ENCODE results near the gene NR5A2. TPM values are rescaled to one million over a fixed set of nuclear protein-coding genes. Genes with fewer than 3 reads are reported as not detected.

NR5A2 gene
- not detected for polyA plus RNA-seq

DNA sequence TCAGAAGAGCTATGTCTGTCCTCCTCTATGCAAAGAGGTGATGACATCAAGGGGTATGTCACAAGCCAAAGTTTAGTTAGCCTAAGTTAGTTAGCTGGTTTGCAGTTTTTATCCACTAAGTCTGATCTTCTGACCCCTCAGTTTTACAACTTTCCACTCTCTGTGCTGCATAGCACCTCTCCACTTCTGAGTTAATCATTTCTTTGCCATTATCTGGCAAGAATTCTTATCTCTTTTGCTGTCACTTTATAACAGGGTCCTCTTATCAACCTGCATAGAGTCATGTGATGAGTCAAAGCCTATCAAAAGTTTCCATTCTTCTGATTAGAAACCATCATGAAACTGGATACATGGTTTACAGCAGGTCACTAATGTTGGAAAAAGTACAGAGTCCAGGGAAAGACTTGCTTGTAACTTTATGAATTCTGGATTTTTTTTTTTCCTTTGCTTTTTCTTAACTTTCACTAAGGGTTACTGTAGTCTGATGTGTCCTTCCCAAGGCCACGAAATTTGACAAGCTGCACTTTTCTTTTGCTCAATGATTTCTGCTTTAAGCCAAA, at the start of gene NR5A2:
Gene NR5A2 (plus strand): TSS at position 447 of the 560 bp plus-strand sequence. CDS start 138 bp downstream, outside the sequence.
- Mint-ChIP-seq H3K27ac (no peak within 1 kb of the TSS), H3K4me3 (peak within 1 kb of the TSS in 1 of 5 donors; percentile 79), H3K27me3 (ENCODE audit: low read depth in 3 of 3) (peaks cover 9 to 16% (median 15%) of the 10 kb centered on the region in 3 donors), H3K4me1 (peaks cover 6 to 7% of the 10 kb centered on the region in 2 donors), H3K9me3 (no peaks in the 10 kb centered on the region), H3K36me3 (no peaks in the 10 kb centered on the region)
- no peak for DNase-seq

DNA sequence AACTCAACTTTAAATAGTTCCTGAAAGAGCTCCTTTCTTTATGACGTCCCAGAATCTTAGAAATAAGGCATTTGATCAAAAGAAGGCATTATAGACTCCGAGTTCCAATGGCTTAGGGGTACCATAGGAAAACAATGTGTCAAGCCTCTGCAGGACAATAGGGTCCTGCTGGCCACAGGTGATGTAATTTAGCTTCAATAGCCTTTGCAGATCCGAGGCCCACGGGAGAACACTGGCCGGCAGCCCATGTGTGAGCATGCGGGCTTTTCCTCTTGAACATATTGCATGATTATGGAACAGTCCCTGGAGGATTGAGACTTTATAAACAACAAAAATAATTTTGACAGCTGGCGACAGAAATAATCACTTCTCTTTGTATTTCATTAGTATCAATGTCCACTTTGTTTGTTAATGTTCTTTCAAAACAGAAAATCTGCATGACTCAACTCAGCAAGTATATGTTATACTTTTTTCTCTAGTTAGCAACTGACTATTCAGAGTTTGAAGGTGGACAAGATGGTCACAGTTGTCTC, 49.0 kb upstream of the NR5A2 start:
- Mint-ChIP-seq H3K27ac (no peak overlapping the region), H3K9me3 (peaks cover 0 to 2% (median 0%) of the 10 kb centered on the region in 6 donors), H3K4me3 (no peak overlapping the region), H3K4me1 (no peaks in the 10 kb centered on the region), H3K36me3 (no peaks in the 10 kb centered on the region), H3K27me3 (ENCODE audit: low read depth in 3 of 3) (peaks cover 2 to 11% (median 5%) of the 10 kb centered on the region in 3 donors)
- DNase-seq, result no peak

DNA sequence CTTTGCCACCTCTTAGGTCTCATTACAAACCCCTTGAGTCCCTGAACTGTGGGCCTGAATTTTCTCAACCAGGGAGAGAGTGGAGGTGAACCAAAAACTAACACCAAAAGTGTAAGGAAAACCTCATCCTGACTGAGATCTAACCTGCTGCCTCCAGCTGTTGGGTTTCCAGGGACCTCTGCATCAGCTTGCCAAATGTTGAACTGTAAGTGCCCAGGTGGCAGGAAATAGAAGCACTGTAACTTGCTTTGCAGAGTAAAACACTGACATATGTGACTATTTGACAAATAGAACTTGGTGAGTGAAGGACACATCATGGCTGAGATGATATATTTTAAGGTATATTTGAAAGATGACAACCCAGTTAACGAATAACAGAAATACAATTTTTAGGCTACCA, 48.4 kb upstream of the NR5A2 start:
- Mint-ChIP-seq H3K4me1 (no peaks in the 10 kb centered on the region), H3K27ac (no peak overlapping the region), H3K36me3 (no peaks in the 10 kb centered on the region), H3K4me3 (no peak overlapping the region), H3K27me3 (ENCODE audit: low read depth in 3 of 3) (peaks cover 3 to 11% (median 5%) of the 10 kb centered on the region in 3 donors), H3K9me3 (peaks cover 0 to 2% (median 0%) of the 10 kb centered on the region in 6 donors)
- DNase-seq, result no peak

DNA sequence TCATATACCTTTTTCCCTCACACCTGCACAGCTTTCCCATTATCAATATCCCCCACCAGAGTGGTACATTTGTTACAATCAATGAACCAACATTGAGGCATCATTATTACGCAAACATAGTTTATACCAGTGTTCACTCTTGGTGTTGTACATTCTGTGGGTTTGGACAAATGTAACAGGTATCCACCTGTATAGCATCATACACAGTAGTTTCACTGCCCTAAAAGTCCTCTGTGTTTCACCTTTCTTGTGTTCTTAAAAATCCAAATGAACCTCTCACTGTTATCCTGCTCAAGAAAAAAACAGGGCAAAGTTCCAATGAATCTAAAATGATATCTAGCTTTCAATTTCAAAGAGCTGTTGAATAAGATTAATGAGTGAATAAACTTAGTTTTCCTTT, 45.9 kb upstream of the NR5A2 start:
- H3K4me3 Mint-ChIP-seq, result no peak overlapping the region
- DNase-seq, result no peak
- peaks cover 4 to 11% (median 5%) of the 10 kb centered on the region in 3 donors for H3K27me3 Mint-ChIP-seq (ENCODE audit: low read depth in 3 of 3)
- H3K4me1 Mint-ChIP-seq, result no peaks in the 10 kb centered on the region
- H3K36me3 Mint-ChIP-seq, result no peaks in the 10 kb centered on the region
- H3K27ac Mint-ChIP-seq, result no peak overlapping the region
- H3K9me3 Mint-ChIP-seq, result peaks cover 0 to 2% (median 0%) of the 10 kb centered on the region in 6 donors

DNA sequence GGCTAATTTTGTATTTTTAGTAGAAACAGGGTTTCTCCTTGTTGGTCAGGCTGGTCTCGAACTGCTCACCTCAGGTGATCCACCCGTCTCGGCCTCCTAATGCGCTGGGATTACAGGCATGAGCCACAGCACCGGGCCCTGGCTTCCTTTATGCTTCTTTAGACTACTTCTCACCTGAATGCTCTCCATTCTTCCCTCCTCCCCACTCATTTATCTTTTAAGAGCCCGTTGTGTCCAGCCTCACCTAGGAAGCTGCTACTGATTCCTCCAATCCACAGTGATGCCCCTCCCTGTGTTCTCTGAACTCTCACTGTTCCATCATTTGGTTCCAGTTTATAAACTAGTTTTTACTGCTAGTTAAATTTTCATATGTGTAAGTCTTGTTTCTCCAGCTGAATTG, 44.9 kb upstream of the NR5A2 start:
- H3K4me3 Mint-ChIP-seq, result no peak overlapping the region
- H3K27me3 Mint-ChIP-seq (ENCODE audit: low read depth in 3 of 3), result peaks cover 4 to 11% (median 5%) of the 10 kb centered on the region in 3 donors
- H3K36me3 Mint-ChIP-seq, result no peaks in the 10 kb centered on the region
- H3K9me3 Mint-ChIP-seq, result peaks cover 0 to 2% (median 0%) of the 10 kb centered on the region in 6 donors
- no peaks in the 10 kb centered on the region for H3K4me1 Mint-ChIP-seq
- no peak overlapping the region for H3K27ac Mint-ChIP-seq
- DNase-seq, result no peak

DNA sequence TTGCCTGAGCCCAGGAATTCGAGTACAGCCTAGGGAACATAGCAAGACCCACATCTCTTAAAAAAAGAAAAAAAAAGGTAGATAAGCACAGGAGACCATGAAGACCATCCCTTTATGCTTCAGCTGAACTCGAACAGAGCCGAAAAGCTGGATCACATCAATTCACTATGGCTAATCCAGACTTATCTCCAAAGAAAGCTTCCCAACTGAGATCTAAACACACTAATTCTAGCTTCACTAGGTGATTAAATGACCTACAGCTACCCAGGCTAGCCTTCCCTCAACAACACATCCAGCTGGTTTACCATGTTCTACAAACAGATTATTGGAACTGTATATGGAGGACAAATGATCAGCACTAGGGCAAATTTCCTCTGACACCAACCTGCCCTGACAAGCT, 44.0 kb upstream of the NR5A2 start:
- Mint-ChIP-seq H3K4me1 (no peaks in the 10 kb centered on the region), H3K36me3 (no peaks in the 10 kb centered on the region), H3K4me3 (no peak overlapping the region), H3K9me3 (peaks cover 0 to 2% (median 0%) of the 10 kb centered on the region in 6 donors), H3K27me3 (ENCODE audit: low read depth in 3 of 3) (peaks cover 4 to 9% (median 5%) of the 10 kb centered on the region in 3 donors), H3K27ac (no peak overlapping the region)
- DNase-seq, result no peak

DNA sequence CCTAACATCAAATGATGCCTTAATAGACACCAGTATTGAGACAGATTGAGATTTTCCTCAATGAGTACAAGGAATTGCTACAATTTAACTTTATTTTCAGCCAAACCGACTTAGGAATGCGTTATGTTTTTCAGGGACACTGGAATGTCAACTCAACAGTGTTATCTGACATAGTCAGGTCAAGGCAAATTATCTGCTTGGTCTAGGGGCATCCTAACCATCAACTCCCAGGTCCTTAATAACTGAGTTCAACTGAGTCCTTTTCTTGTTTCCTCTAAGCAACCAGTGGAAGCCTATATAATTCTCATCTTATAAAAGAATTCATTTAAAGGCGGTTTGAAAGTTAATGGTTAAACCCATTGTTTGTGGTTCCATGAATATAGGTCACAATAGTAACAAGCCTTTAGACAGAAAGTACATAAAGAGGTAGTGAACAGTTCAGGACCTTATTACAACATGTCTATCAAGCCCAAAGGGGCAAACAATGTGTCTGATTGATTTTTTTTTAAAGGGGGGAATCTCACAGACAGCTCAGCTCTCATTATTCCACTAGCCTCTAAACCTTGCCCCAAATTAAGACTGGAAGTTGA, 32.3 kb upstream of the NR5A2 start:
- DNase-seq, result no peak
- Mint-ChIP-seq H3K36me3 (no peaks in the 10 kb centered on the region), H3K9me3 (no peaks in the 10 kb centered on the region), H3K4me3 (no peak overlapping the region), H3K4me1 (no peaks in the 10 kb centered on the region), H3K27me3 (ENCODE audit: low read depth in 3 of 3) (peaks cover 0 to 3% (median 2%) of the 10 kb centered on the region in 3 donors), H3K27ac (no peak overlapping the region)

DNA sequence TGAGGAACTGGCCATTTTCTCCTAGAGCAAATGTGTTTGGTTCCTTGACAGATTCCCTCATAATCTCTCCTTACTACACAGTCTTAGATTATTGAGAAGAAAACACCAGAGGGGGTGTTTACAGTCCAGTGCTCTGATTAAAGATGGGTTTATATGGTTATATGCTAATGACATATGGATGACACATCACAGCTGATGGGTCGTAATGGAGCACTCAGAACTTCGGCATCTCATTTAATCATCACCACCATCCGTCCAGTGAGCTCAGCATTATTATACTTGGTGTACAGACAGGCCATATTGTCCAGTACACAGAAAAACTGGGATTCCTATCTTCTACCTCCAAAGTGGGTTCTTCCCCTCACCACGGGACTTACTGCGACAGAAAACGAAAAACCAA, 22.3 kb upstream of the NR5A2 start:
- Mint-ChIP-seq H3K9me3 (no peaks in the 10 kb centered on the region), H3K4me1 (no peaks in the 10 kb centered on the region), H3K36me3 (no peaks in the 10 kb centered on the region), H3K4me3 (no peak overlapping the region), H3K27me3 (ENCODE audit: low read depth in 3 of 3) (peaks cover 1 to 6% (median 4%) of the 10 kb centered on the region in 3 donors), H3K27ac (no peak overlapping the region)
- DNase-seq, result no peak

DNA sequence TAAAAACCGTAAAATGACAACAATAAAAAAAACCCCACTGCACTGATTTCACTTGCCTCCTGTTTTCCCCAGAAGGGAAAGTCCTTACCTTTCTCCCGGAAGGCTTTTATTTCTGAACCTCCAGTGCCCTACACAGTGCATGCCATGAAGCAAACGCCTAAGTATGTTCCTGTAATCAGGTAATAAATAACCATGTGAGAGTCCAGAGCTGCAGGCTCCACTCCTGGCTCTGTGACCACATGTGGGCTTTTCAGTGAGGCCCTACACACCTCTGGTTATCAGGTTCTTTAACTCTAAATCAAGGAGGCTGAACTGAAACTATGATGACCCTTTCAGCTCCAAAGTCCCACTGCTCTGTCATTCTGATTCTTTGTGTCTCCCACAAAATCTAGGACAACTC, 20.8 kb upstream of the NR5A2 start:
- Mint-ChIP-seq H3K4me1 (no peaks in the 10 kb centered on the region), H3K4me3 (no peak overlapping the region), H3K9me3 (peaks cover 0 to 2% (median 0%) of the 10 kb centered on the region in 6 donors), H3K36me3 (no peaks in the 10 kb centered on the region), H3K27me3 (ENCODE audit: low read depth in 3 of 3) (peaks cover 1 to 6% (median 2%) of the 10 kb centered on the region in 3 donors), H3K27ac (no peak overlapping the region)
- DNase-seq, result no peak

DNA sequence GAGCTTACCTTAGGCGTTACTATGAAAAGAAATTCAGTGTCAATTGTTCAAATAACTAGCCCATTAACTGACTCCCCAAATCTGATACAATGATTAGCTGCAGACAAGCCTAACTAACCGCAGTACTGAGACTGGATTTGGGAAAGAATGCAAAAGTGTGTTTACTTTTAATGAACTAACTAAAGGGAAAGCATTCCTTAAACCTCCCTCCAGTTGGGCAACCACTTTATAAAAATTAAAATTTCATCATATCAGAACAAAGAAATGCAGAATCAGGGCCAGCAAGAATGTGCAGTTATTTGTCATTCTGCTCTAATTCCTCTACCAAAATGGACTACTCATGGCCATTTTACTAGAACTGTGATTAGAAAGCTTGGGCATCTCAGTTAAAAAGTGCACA, 11.7 kb upstream of the NR5A2 start:
- no peak overlapping the region for H3K4me3 Mint-ChIP-seq
- no peaks in the 10 kb centered on the region for H3K9me3 Mint-ChIP-seq
- peaks cover 0 to 6% (median 2%) of the 10 kb centered on the region in 3 donors for H3K27me3 Mint-ChIP-seq (ENCODE audit: low read depth in 3 of 3)
- H3K4me1 Mint-ChIP-seq, result no peaks in the 10 kb centered on the region
- no peak overlapping the region for H3K27ac Mint-ChIP-seq
- DNase-seq, result no peak
- H3K36me3 Mint-ChIP-seq, result no peaks in the 10 kb centered on the region

DNA sequence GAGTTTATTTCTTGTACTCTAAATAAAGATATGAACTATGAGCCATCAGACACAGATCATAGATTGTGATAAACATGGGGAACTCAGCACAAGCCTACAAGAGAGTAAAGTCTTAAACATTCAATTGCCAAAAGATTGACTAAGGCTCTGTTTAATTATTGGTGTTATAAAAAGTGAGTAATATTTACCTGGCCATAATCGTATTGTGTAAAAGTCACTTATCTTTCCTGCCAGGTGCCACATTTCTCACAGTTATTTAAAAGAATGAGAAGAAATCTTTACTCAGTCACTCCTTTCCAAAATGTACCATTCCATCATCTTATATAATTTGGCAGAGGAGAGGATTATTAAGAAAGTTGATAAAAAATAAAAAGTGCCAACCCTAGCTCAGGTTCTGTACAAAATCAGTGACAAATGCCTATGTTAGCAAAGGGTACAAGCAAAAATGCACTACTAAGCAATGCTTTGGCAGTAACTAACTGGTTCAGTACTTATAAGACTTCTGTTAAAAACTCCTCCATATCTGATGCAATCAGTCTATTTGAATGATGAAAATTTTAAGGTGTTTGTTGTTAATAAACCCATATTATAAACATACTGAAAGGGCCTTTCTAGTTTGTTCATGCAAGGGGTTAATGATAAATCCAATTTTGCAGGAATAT, 5.8 kb upstream of the NR5A2 start:
- H3K36me3 Mint-ChIP-seq, result no peaks in the 10 kb centered on the region
- peaks cover 0 to 4% (median 2%) of the 10 kb centered on the region in 3 donors for H3K27me3 Mint-ChIP-seq (ENCODE audit: low read depth in 3 of 3)
- no peaks in the 10 kb centered on the region for H3K9me3 Mint-ChIP-seq
- no peak overlapping the region for H3K27ac Mint-ChIP-seq
- no peaks in the 10 kb centered on the region for H3K4me1 Mint-ChIP-seq
- H3K4me3 Mint-ChIP-seq, result no peak overlapping the region
- no peak for DNase-seq

DNA sequence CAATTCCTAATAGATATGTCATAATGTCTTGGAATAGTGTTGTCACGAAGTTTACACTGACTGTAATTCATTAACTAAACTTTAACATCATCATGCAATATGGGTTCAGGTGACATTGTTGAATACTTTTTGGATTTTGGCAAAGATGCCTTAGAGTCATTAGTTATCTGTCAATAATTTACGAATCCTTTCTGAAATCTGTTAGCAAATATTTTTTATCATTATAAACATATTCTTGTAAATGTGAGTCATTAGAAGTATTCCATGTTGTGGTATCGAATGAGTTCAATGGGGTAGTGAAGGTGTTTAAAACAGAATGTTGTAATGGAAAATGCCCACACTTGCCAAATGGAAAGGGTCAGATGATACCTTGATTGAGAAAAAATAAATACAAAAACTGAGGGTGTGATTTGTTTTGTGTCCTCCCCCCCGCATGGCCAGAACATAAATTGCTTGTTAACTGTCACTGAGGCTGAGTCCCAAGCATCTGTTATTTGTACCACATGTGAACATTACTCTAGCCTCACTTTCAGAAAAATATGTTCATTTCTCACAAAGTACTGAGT, 5.2 kb upstream of the NR5A2 start:
- no peak for DNase-seq
- Mint-ChIP-seq H3K36me3 (no peaks in the 10 kb centered on the region), H3K9me3 (no peaks in the 10 kb centered on the region), H3K4me1 (no peaks in the 10 kb centered on the region), H3K27me3 (ENCODE audit: low read depth in 3 of 3) (peaks cover 0 to 4% (median 2%) of the 10 kb centered on the region in 3 donors), H3K4me3 (no peak overlapping the region), H3K27ac (no peak overlapping the region)

DNA sequence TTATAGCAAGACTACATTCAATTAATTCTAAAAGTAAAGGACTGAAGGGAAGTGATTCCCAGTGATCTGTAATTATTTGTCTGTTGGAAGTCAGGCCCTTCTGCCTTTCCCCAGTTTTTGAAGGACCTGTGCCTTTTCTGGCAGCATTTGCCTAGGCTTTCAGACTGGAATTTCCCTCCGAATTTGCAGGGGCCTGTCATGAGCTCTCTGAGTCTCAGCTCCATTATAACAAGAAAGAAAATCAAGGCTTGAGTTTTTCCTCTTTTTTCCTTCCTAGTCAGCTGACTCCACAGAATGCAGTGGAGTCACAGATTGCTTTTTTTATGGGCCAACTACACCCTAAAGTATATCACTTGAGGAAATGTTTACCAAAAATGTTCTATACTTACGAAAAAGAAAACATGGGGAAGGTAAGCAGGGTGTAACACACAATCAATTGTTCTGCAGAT, 1.1 kb downstream of the NR5A2 start:
- H3K4me1 Mint-ChIP-seq, result peaks cover 6 to 7% of the 10 kb centered on the region in 2 donors
- peak overlapping the region; percentile 39 to 79 (median 71) for H3K4me3 Mint-ChIP-seq
- no peak for DNase-seq
- H3K36me3 Mint-ChIP-seq, result no peaks in the 10 kb centered on the region
- peaks cover 8 to 16% (median 15%) of the 10 kb centered on the region in 3 donors for H3K27me3 Mint-ChIP-seq (ENCODE audit: low read depth in 3 of 3)
- H3K27ac Mint-ChIP-seq, result no peak overlapping the region
- H3K9me3 Mint-ChIP-seq, result no peaks in the 10 kb centered on the region

All from immature natural killer cell (primary cell).